ENCODE data around the gene DNAJB2.

The DNAJB2 gene

GRCh38 chr2:219332542-219332941, 53.4 kb downstream of the DNAJB2 start, which contains the start of gene RESP18:
Gene RESP18, minus strand, starts transcription at chr2:219332744.
- Histone ChIP-seq H3K36me3 (ENCODE audit: insufficient read depth, low read length) (no peaks in the 10 kb centered on the region), H3K27me3 (ENCODE audit: insufficient read depth, low read length, poor library complexity, severe bottlenecking) (no peaks in the 10 kb centered on the region), H4K20me1 (ENCODE audit: insufficient read depth, low read length, poor library complexity, severe bottlenecking) (no peaks in the 10 kb centered on the region), H3K4me3 (ENCODE audit: low read length, poor library complexity, severe bottlenecking) (no peak within 1 kb of the TSS), H3K9me2 (replicated peaks; ENCODE audit: low read depth, low read length) (no peaks in the 10 kb centered on the region), H3K9me3 (ENCODE audit: insufficient read depth, low read depth, low read length) (no peaks in the 10 kb centered on the region), H3K4me2 (ENCODE audit: low read depth, low read length, poor library complexity, severe bottlenecking) (no peak within 1 kb of the TSS), H3F3A (ENCODE audit: low read depth) (no peaks in the 10 kb centered on the region), H3K9ac (ENCODE audit: low read depth, low read length, poor library complexity, severe bottlenecking) (no peak within 1 kb of the TSS), H2AFZ (ENCODE audit: low read length) (no peak within 1 kb of the TSS), H3K4me1 (ENCODE audit: insufficient read depth, low read length, poor library complexity, severe bottlenecking) (no peaks in the 10 kb centered on the region), H3K79me2 (ENCODE audit: insufficient read depth, low read length) (no peaks in the 10 kb centered on the region)
- TF ChIP-seq, protein P1, sequence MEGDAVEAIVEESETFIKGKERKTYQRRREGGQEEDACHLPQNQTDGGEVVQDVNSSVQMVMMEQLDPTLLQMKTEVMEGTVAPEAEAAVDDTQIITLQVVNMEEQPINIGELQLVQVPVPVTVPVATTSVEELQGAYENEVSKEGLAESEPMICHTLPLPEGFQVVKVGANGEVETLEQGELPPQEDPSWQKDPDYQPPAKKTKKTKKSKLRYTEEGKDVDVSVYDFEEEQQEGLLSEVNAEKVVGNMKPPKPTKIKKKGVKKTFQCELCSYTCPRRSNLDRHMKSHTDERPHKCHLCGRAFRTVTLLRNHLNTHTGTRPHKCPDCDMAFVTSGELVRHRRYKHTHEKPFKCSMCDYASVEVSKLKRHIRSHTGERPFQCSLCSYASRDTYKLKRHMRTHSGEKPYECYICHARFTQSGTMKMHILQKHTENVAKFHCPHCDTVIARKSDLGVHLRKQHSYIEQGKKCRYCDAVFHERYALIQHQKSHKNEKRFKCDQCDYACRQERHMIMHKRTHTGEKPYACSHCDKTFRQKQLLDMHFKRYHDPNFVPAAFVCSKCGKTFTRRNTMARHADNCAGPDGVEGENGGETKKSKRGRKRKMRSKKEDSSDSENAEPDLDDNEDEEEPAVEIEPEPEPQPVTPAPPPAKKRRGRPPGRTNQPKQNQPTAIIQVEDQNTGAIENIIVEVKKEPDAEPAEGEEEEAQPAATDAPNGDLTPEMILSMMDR (conservative IDR thresholded peaks at IDR 0.05; ENCODE audit: low read length) = no peak
- TF ChIP-seq EZH2phosphoT487 (IDR thresholded peaks at IDR 0.05; ENCODE audit: borderline replicate concordance) = no peak

GRCh38 chr2:219334076-219334475, 54.9 kb downstream of the DNAJB2 start:
- no peak overlapping the region for H3K9ac ChIP-seq (ENCODE audit: low read depth, low read length, poor library complexity, severe bottlenecking)
- no peaks in the 10 kb centered on the region for H3F3A ChIP-seq (ENCODE audit: low read depth)
- TF ChIP-seq EZH2phosphoT487 (IDR thresholded peaks at IDR 0.05; ENCODE audit: borderline replicate concordance) = no peak
- TF ChIP-seq, protein P1 (conservative IDR thresholded peaks at IDR 0.05; ENCODE audit: low read length) = no peak
- no peaks in the 10 kb centered on the region for H3K27me3 ChIP-seq (ENCODE audit: insufficient read depth, low read length, poor library complexity, severe bottlenecking)
- no peaks in the 10 kb centered on the region for H3K79me2 ChIP-seq (ENCODE audit: insufficient read depth, low read length)
- no peak overlapping the region for H3K4me3 ChIP-seq (ENCODE audit: low read length, poor library complexity, severe bottlenecking)
- no peaks in the 10 kb centered on the region for H3K9me3 ChIP-seq (ENCODE audit: insufficient read depth, low read depth, low read length)
- no peaks in the 10 kb centered on the region for H3K4me1 ChIP-seq (ENCODE audit: insufficient read depth, low read length, poor library complexity, severe bottlenecking)
- H3K4me2 ChIP-seq (ENCODE audit: low read depth, low read length, poor library complexity, severe bottlenecking) = no peak overlapping the region
- no peaks in the 10 kb centered on the region for H3K36me3 ChIP-seq (ENCODE audit: insufficient read depth, low read length)
- no peaks in the 10 kb centered on the region for H3K9me2 ChIP-seq (replicated peaks; ENCODE audit: low read depth, low read length)
- no peaks in the 10 kb centered on the region for H4K20me1 ChIP-seq (ENCODE audit: insufficient read depth, low read length, poor library complexity, severe bottlenecking)
- H2AFZ ChIP-seq (ENCODE audit: low read length) = no peak overlapping the region

DNA sequence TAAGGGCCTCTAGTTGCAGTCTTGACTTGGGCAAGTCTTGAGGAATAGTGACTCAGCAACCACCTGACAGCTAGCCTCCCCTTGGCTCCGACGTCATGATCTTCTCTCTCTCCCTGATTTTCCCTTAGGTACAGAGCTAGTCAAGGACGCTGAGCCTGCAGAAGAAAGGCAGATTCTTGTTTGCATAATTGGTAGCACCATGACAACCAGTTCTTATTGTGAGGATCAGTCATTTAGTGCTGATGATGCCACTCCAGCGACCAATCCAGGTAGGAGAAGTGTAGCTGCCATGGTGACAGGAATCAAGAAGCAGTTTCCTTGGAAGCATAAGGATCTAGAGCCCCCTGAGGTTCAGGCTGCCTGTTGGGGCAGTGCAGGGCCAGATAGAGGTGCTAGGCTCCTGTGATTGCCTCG, 56.2 kb downstream of the DNAJB2 start:
- Histone ChIP-seq H3K4me3 (ENCODE audit: low read length, poor library complexity, severe bottlenecking) (no peak overlapping the region), H2AFZ (ENCODE audit: low read length) (no peak overlapping the region), H3K9ac (ENCODE audit: low read depth, low read length, poor library complexity, severe bottlenecking) (no peak overlapping the region), H3K27me3 (ENCODE audit: insufficient read depth, low read length, poor library complexity, severe bottlenecking) (no peaks in the 10 kb centered on the region), H3F3A (ENCODE audit: low read depth) (no peaks in the 10 kb centered on the region), H3K9me3 (ENCODE audit: insufficient read depth, low read depth, low read length) (no peaks in the 10 kb centered on the region), H4K20me1 (ENCODE audit: insufficient read depth, low read length, poor library complexity, severe bottlenecking) (no peaks in the 10 kb centered on the region), H3K4me1 (ENCODE audit: insufficient read depth, low read length, poor library complexity, severe bottlenecking) (no peaks in the 10 kb centered on the region), H3K4me2 (ENCODE audit: low read depth, low read length, poor library complexity, severe bottlenecking) (no peak overlapping the region), H3K79me2 (ENCODE audit: insufficient read depth, low read length) (no peaks in the 10 kb centered on the region), H3K36me3 (ENCODE audit: insufficient read depth, low read length) (no peaks in the 10 kb centered on the region), H3K9me2 (replicated peaks; ENCODE audit: low read depth, low read length) (no peaks in the 10 kb centered on the region)
- no peak for TF ChIP-seq EZH2phosphoT487 (IDR thresholded peaks at IDR 0.05; ENCODE audit: borderline replicate concordance)
- TF ChIP-seq, protein P1 (conservative IDR thresholded peaks at IDR 0.05; ENCODE audit: low read length) = no peak
